Loucy (cell line): ENCODE results near the gene ADIRF.

ENCODE experiments used
- H2AFZ ChIP-seq: fragments of 200-600 bp; sonication (generic); 2 replicates; pipeline ENCODE4 v1.6.0; 2016; ENCODE audit warnings: antibody characterized with exemption, mild to moderate bottlenecking, low read length, moderate library complexity
- H3F3A ChIP-seq: fragments of 200-600 bp; 2 replicates; pipeline ENCODE4 v1.6.0; 2016; ENCODE audit warnings: antibody characterized with exemption, low read depth, mild to moderate bottlenecking
- H3K27me3 ChIP-seq: fragments of 200-600 bp; sonication (generic); 2 replicates; pipeline ENCODE4 v1.6.1; 2014; ENCODE audit warnings: low read length, mild to moderate bottlenecking; ENCODE audit not compliant: insufficient read depth, poor library complexity, severe bottlenecking
- H3K36me3 ChIP-seq: fragments of 200-600 bp; sonication (generic); 2 replicates; pipeline ENCODE4 v1.6.1; 2016; ENCODE audit warnings: low read length; ENCODE audit not compliant: insufficient read depth
- H3K4me1 ChIP-seq: fragments of 200-600 bp; sonication (generic); 2 replicates; pipeline ENCODE4 v1.5.1; 2014; ENCODE audit warnings: low read length, mild to moderate bottlenecking; ENCODE audit not compliant: insufficient read depth, poor library complexity, severe bottlenecking
- H3K4me2 ChIP-seq: fragments of 200-600 bp; sonication (generic); 2 replicates; pipeline ENCODE4 v1.6.0; 2014; ENCODE audit warnings: antibody characterized with exemption, low read length, low read depth, mild to moderate bottlenecking; ENCODE audit not compliant: poor library complexity, severe bottlenecking
- H3K4me3 ChIP-seq: fragments of 200-600 bp; sonication (generic); 2 replicates; pipeline ENCODE4 v1.5.1; 2014; ENCODE audit warnings: low read length, mild to moderate bottlenecking, mixed read lengths; ENCODE audit not compliant: poor library complexity, severe bottlenecking
- H3K79me2 ChIP-seq: fragments of 200-600 bp; sonication (generic); 2 replicates; pipeline ENCODE4 v1.6.1; 2014; ENCODE audit warnings: low read length; ENCODE audit not compliant: insufficient read depth
- H3K9ac ChIP-seq: fragments of 200-600 bp; sonication (generic); 2 replicates; pipeline ENCODE4 v1.6.0; 2014; ENCODE audit warnings: mild to moderate bottlenecking, low read depth, low read length, moderate library complexity; ENCODE audit not compliant: poor library complexity, severe bottlenecking
- H3K9me2 ChIP-seq: fragments of 200-600 bp; sonication (generic); replicated peaks from 2 replicates; pipeline ENCODE4 v1.6.1; 2016; ENCODE audit warnings: low read depth, low read length, mixed read lengths
- H3K9me3 ChIP-seq: fragments of 200-600 bp; sonication (generic); 2 replicates; pipeline ENCODE4 v1.6.1; 2014; ENCODE audit warnings: mild to moderate bottlenecking, antibody characterized with exemption, low read length, low read depth; ENCODE audit not compliant: insufficient read depth
- H4K20me1 ChIP-seq: fragments of 200-600 bp; sonication (generic); 2 replicates; pipeline ENCODE4 v1.6.0; 2014; ENCODE audit warnings: antibody characterized with exemption, low read length, mild to moderate bottlenecking; ENCODE audit not compliant: insufficient read depth, poor library complexity, severe bottlenecking
- CTCF ChIP-seq: fragments of 200-600 bp; sonication (generic); conservative IDR thresholded peaks from 2 replicates; pipeline ENCODE4 v1.5.1; 2014; ENCODE audit warnings: mild to moderate bottlenecking, antibody characterized with exemption, low read length
- EZH2phosphoT487 ChIP-seq: fragments of 200-600 bp; IDR thresholded peaks from 2 replicates; pipeline ENCODE4 v1.6.1; 2018; ENCODE audit warnings: antibody characterized with exemption, mild to moderate bottlenecking, moderate library complexity, borderline replicate concordance

ADIRF gene

GRCh38 chr10:86942441-86943315 is 25.6 kb upstream of the ADIRF start:
- H3K9ac ChIP-seq, result no peak overlapping the region
- no peaks in the 10 kb centered on the region for H3K27me3 ChIP-seq
- no peaks in the 10 kb centered on the region for H3F3A ChIP-seq
- no peaks in the 10 kb centered on the region for H3K36me3 ChIP-seq
- H3K4me2 ChIP-seq, result no peak overlapping the region
- no peak overlapping the region for H2AFZ ChIP-seq
- no peaks in the 10 kb centered on the region for H3K9me3 ChIP-seq
- H3K4me1 ChIP-seq, result peaks cover 2% of the 10 kb centered on the region
- H3K9me2 ChIP-seq, result no peaks in the 10 kb centered on the region
- no peaks in the 10 kb centered on the region for H3K79me2 ChIP-seq
- H4K20me1 ChIP-seq, result no peaks in the 10 kb centered on the region
- TF ChIP-seq CTCF (no peak), EZH2phosphoT487 (no peak)
- H3K4me3 ChIP-seq, result no peak overlapping the region

- no peaks in the 10 kb centered on the region for H3F3A ChIP-seq
- no peak for TF ChIP-seq CTCF
- TF ChIP-seq EZH2phosphoT487, result no peak
- no peaks in the 10 kb centered on the region for H4K20me1 ChIP-seq
- H3K79me2 ChIP-seq, result no peaks in the 10 kb centered on the region
- no peak overlapping the region for H3K4me2 ChIP-seq
- H3K9ac ChIP-seq, result no peak overlapping the region
- H3K4me3 ChIP-seq, result no peak overlapping the region
- no peak overlapping the region for H2AFZ ChIP-seq
- H3K4me1 ChIP-seq, result peaks cover 2% of the 10 kb centered on the region
- H3K9me3 ChIP-seq, result no peaks in the 10 kb centered on the region
- no peaks in the 10 kb centered on the region for H3K36me3 ChIP-seq
- H3K9me2 ChIP-seq, result no peaks in the 10 kb centered on the region
- no peaks in the 10 kb centered on the region for H3K27me3 ChIP-seq
Measured at GRCh38 chr10:86943316-86944030, 24.8 kb upstream of the ADIRF start.

GRCh38 chr10:86944031-86944419 is 24.3 kb upstream of the ADIRF start:
- H3K9me3 ChIP-seq, result no peaks in the 10 kb centered on the region
- H3K79me2 ChIP-seq, result no peaks in the 10 kb centered on the region
- peaks cover 2% of the 10 kb centered on the region for H3K4me1 ChIP-seq
- no peak overlapping the region for H3K4me3 ChIP-seq
- H3K27me3 ChIP-seq, result no peaks in the 10 kb centered on the region
- H3K36me3 ChIP-seq, result no peaks in the 10 kb centered on the region
- no peaks in the 10 kb centered on the region for H4K20me1 ChIP-seq
- H3K4me2 ChIP-seq, result no peak overlapping the region
- H3F3A ChIP-seq, result no peaks in the 10 kb centered on the region
- H3K9ac ChIP-seq, result no peak overlapping the region
- no peak overlapping the region for H2AFZ ChIP-seq
- H3K9me2 ChIP-seq, result no peaks in the 10 kb centered on the region
- TF ChIP-seq EZH2phosphoT487 (no peak), CTCF (no peak)
